DMS153 (cell line): Measurements from ENCODE around the gene ELF5.
A peak's percentile ranks its signal among the peaks of the same experiment; 100 is the strongest.

ENCODE experiments used
- DNase-seq: peaks from one replicate; lab custom pipeline; 2025; lab: John Stamatoyannopoulos, UW

The ELF5 gene

GRCh38 chr11:34451053-34451452 is 62.5 kb downstream of the ELF5 start:
- no peak for DNase-seq

GRCh38 chr11:34449013-34449412 is 64.6 kb downstream of the ELF5 start:
- no peak for DNase-seq

GRCh38 chr11:34448223-34448994 is 65.2 kb downstream of the ELF5 start:
- DNase-seq: no peak

GRCh38 chr11:34447044-34447443 is 66.5 kb downstream of the ELF5 start:
- no peak for DNase-seq

GRCh38 chr11:34446386-34446785 is 67.2 kb downstream of the ELF5 start:
- no peak for DNase-seq

GRCh38 chr11:34445956-34446355 is 67.6 kb downstream of the ELF5 start:
- DNase-seq: no peak

GRCh38 chr11:34444428-34444827 is 69.2 kb downstream of the ELF5 start:
- DNase-seq: no peak

- DNase-seq: no peak
These were observed 70.5 kb downstream of the ELF5 start for GRCh38 chr11:34443136-34443535.

- no peak for DNase-seq
These were observed 71.8 kb downstream of the ELF5 start for GRCh38 chr11:34441814-34442213.

GRCh38 chr11:34439610-34440198 is 73.9 kb downstream of the ELF5 start:
- DNase-seq: no peak

- DNase-seq: peak; percentile 94
These were observed 74.8 kb downstream of the ELF5 start, which contains the start of gene CAT for GRCh38 chr11:34438529-34439507. CAT (plus strand) TSS chr11:34438934; CDS start chr11:34439014, 80 bp downstream.

GRCh38 chr11:34437224-34438125 is 76.1 kb downstream of the ELF5 start:
- DNase-seq: no peak

- no peak for DNase-seq
These were observed 79.7 kb downstream of the ELF5 start for GRCh38 chr11:34433899-34434298.

- no peak for DNase-seq
These were observed 80.8 kb downstream of the ELF5 start for GRCh38 chr11:34432822-34433221.

GRCh38 chr11:34431979-34432378 is 81.6 kb downstream of the ELF5 start:
- DNase-seq: no peak
